Measurements from ENCODE around the gene PRAC2. TPM values are rescaled to one million over a fixed set of nuclear protein-coding genes. Genes with fewer than 3 reads are reported as not detected.

PRAC2 gene
- total and polyA plus RNA-seq, 2 of the 8 experiments (the other 6 are each of a cell fraction or from before 2014, with no cell fraction given), result not detected

DNA sequence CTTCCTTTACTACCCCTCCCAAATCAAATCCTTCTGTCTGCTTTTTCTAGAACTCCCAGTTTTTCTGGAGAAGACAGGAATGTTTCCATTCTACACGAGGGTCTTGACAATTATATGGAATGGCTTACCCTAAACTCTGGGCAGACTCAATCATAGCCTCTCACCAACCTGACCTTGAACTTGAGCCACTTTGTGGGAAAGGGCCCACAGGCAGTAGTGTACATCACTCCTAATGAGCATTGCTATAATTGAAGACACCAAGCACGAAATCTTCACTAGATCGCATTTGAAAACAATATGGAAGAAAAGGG is 7.2 kb downstream of the PRAC2 start:
- no peak for FAIRE-seq
- peaks cover 17 to 40% of the 10 kb centered on the region in 2 experiments for H4K20me1 ChIP-seq (replicated peaks in 1 of 2; ENCODE audit: control insufficient read depth in 1 of 2, insufficient read depth in 2 of 2, low read length in 2 of 2)
- peak; percentile 51 for TF ChIP-seq EZH2 (IDR thresholded peaks at IDR 0.05; ENCODE audit: low read depth, low read length, severe bottlenecking)
- TF ChIP-seq KDM5A (IDR thresholded peaks at IDR 0.05; ENCODE audit: low read length), result no peak
- TF ChIP-seq NRF1 (IDR thresholded peaks at IDR 0.05; ENCODE audit: low read depth, low read length), result no peak
- no peak for TF ChIP-seq SRF (IDR thresholded peaks at IDR 0.05; ENCODE audit: low read depth, low read length)
- no peak for TF ChIP-seq CBX8 (IDR thresholded peaks at IDR 0.05; ENCODE audit: borderline replicate concordance, low read depth, low read length)
- TF ChIP-seq RAD21 (IDR thresholded peaks at IDR 0.05 in 1 of 2, conservative IDR thresholded peaks at IDR 0.05 in 1 of 2; ENCODE audit: low read depth in 2 of 2, low read length in 2 of 2), result no peak
- TF ChIP-seq CHD1 (IDR thresholded peaks at IDR 0.05; ENCODE audit: low read depth, low read length), result no peak

More for the DNA sequence above, 7.2 kb downstream of the PRAC2 start:
- no peak for DNase-seq (ENCODE audit: low read depth in 1 of 2, low spot score in 2 of 2)
- Histone ChIP-seq H2AK5ac (ENCODE audit: low read depth, low read length) (no peak overlapping the region), H3K9ac (replicated peaks in 1 of 4; ENCODE audit: extremely low read depth in 1 of 4, low read depth in 3 of 4, low read length in 3 of 4) (no peak overlapping the region), H4K91ac (replicated peaks; ENCODE audit: insufficient read length, low read length) (no peak overlapping the region), H2BK20ac (ENCODE audit: low read length) (no peak overlapping the region), H3K4me2 (ENCODE audit: insufficient read depth in 1 of 2, low read depth in 2 of 2, low read length in 2 of 2) (no peak overlapping the region; a peak in 1 of 4 replicates), H3K4me3 (ENCODE audit: extremely low read depth in 1 of 4, insufficient read depth in 2 of 4, low read depth in 3 of 4, low read length in 4 of 4) (no peak overlapping the region), H2BK12ac (ENCODE audit: low read depth, low read length) (no peak overlapping the region), H3K23ac (ENCODE audit: insufficient read length) (no peak overlapping the region), H4K8ac (ENCODE audit: extremely low read depth, insufficient read depth, low read length) (no peak overlapping the region), H2AFZ (ENCODE audit: low read length) (no peak overlapping the region), H3K18ac (ENCODE audit: extremely low read depth, low read length) (no peak overlapping the region), H2BK120ac (replicated peaks; ENCODE audit: low read depth, low read length) (no peak overlapping the region), H3K79me2 (ENCODE audit: control insufficient read depth in 1 of 2, insufficient read depth in 2 of 2, low read length in 2 of 2) (no peaks in the 10 kb centered on the region), H3K79me1 (ENCODE audit: low read depth, low read length) (no peaks in the 10 kb centered on the region; the same call in 1 of the 2 replicates), H3K9me3 (ENCODE audit: insufficient read depth in 2 of 2, low read depth in 1 of 2, low read length in 1 of 2) (no peaks in the 10 kb centered on the region), H3K23me2 (ENCODE audit: low read depth, low read length) (no peaks in the 10 kb centered on the region), H3K4me1 (replicated peaks in 1 of 4; ENCODE audit: control insufficient read depth in 3 of 4, insufficient read depth in 4 of 4, low read length in 3 of 4) (peaks cover 0 to 9% (median 4%) of the 10 kb centered on the region in 4 experiments; a peak in 4 of 7 replicates), H3K14ac (ENCODE audit: insufficient read length) (no peak overlapping the region), H3K4ac (replicated peaks; ENCODE audit: insufficient read length, low read depth, low read length) (no peak overlapping the region), H4K5ac (ENCODE audit: insufficient read length, low read depth, low read length) (no peak overlapping the region), H3K36me3 (ENCODE audit: control insufficient read depth in 2 of 4, insufficient read depth in 4 of 4, low read length in 3 of 4) (peaks cover 0 to 5% (median 0%) of the 10 kb centered on the region in 4 experiments; a peak in 1 of 8 replicates), H2BK5ac (ENCODE audit: low read depth, low read length) (no peak overlapping the region), H2BK15ac (ENCODE audit: low read length) (no peak overlapping the region), H3K27me3 (replicated peaks in 1 of 4; ENCODE audit: control insufficient read depth in 3 of 4, extremely low read depth in 1 of 4, insufficient read depth in 3 of 4, low read length in 3 of 4) (peaks cover 91 to 100% (median 100%) of the 10 kb centered on the region in 4 experiments), H3K56ac (replicated peaks; ENCODE audit: insufficient read length, low read depth, low read length) (no peak overlapping the region), H3K27ac (ENCODE audit: low read depth, low read length) (no peak overlapping the region)
- CTCF ChIA-PET (ENCODE audit: partially characterized antibody), result interaction anchor here (1.2 to 13.5 kb wide), 3 partner anchors 8 to 75 kb away, joined by 3 to 147 read pairs (median 12); no protein-coding TSS in a partner anchor
- POLR2A ChIA-PET (ENCODE audit: partially characterized antibody), result interaction anchor here (1.8 kb wide), 1 partner anchor 10 kb away, joined by 9 read pairs; no protein-coding TSS in a partner anchor
- WGBS, 2 experiments (ENCODE audit: extremely low coverage in 1 of 2, insufficient coverage in 1 of 2, insufficient read length in 1 of 2, insufficient replicate concordance in 2 of 2, low coverage in 1 of 2, low lambda C conversion rate in 2 of 2, missing lambda C conversion rate in 1 of 2), result 57% methylated on average over 3 of the region's 3 CpGs; no CpG with 5 or more reads in 1 of the 2 experiments

All from H1 (cell line).